Breast epithelium (tissue), 3 donors: ENCODE results near the gene MESD.

Experiments used
- POLR2A ChIP-seq: fragments of 450-650 bp; IDR thresholded peaks from one replicate; pipeline ENCODE4 v1.6.1; 2016; ENCODE audit warnings: antibody characterized with exemption, mild to moderate bottlenecking, moderate library complexity
- POLR2AphosphoS5 ChIP-seq, 3 donors: sonication (generic); formaldehyde crosslinking; IDR thresholded peaks; one replicate each; pipeline ENCODE4 v1.6.1; 2017; ENCODE audit warnings: antibody characterized with exemption in 3 of 3
- TF ChIP-seq, protein P1 (sequence below), 3 donors: fragments of 450-650 bp; IDR thresholded peaks; one replicate each; pipeline ENCODE4 v1.5.1; 2016 to 2017; ENCODE audit warnings: antibody characterized with exemption in 3 of 3, mild to moderate bottlenecking in 3 of 3, moderate library complexity in 3 of 3

DNA sequence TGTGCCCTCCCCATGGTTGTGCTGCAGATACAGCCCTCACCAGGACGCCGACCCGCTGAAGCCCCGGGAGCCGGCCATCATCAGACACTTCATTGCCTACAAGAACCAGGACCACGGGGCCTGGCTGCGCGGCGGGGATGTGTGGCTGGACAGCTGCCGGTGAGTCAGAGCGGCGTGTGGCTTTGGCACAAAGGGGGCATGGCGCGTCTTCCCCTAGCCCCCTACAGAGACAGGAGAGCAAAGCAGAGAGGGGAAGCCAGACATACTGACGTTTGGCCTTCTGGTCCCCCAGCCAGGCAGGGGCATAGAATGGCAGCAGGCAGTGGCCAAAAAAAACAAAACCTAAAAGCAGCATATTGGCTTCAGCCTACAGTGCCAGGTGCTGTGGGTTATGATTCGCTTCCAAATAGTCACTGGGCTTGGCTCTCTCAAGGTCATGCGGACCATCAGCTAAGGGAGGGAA lies 64.0 kb downstream of the MESD start:
- no peak for TF ChIP-seq POLR2A
- TF ChIP-seq, protein P1, sequence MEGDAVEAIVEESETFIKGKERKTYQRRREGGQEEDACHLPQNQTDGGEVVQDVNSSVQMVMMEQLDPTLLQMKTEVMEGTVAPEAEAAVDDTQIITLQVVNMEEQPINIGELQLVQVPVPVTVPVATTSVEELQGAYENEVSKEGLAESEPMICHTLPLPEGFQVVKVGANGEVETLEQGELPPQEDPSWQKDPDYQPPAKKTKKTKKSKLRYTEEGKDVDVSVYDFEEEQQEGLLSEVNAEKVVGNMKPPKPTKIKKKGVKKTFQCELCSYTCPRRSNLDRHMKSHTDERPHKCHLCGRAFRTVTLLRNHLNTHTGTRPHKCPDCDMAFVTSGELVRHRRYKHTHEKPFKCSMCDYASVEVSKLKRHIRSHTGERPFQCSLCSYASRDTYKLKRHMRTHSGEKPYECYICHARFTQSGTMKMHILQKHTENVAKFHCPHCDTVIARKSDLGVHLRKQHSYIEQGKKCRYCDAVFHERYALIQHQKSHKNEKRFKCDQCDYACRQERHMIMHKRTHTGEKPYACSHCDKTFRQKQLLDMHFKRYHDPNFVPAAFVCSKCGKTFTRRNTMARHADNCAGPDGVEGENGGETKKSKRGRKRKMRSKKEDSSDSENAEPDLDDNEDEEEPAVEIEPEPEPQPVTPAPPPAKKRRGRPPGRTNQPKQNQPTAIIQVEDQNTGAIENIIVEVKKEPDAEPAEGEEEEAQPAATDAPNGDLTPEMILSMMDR (IDR thresholded peaks at IDR 0.05) = no peak
- no peak for TF ChIP-seq POLR2AphosphoS5 (IDR thresholded peaks at IDR 0.05)
